H4 (cell line): ENCODE measurements around the gene ASB3. TPM values are rescaled to one million over a fixed set of nuclear protein-coding genes. Genes with fewer than 3 reads are reported as not detected.
A peak's percentile ranks its signal among the peaks of the same experiment; 100 is the strongest.
"Not testable (repeated sequence)": the region's sequence is repeated elsewhere in the genome, so short reads cannot be mapped to it uniquely, and the experiment has no call there.

Source experiments
- DNase-seq: peaks from one replicate; pipeline ENCODE4 v3.0.0-alpha.2; 2015; ENCODE audit warnings: low spot score
- total RNA-seq: library from RNA; depleted of rRNA; stranded (reverse); fragments of >200 nt; shearing (Covaris generic); gene quantifications from 2 replicates; pipeline ENCODE4 v1.2.3, GENCODE V29; 2014; rRNA removed

Gene ASB3
- 24.8 and 27.8 TPM in 2 replicates for total RNA-seq

- DNase-seq: peak; percentile 86
Measured at GRCh38 chr2:53786705-53787613, at the start of gene ASB3, which contains the start of gene ERLEC1. TSS of gene ASB3 (minus strand) at chr2:53786953. CDS start at chr2:53765572, 21,381 bp downstream. TSS of gene ERLEC1 (plus strand) at chr2:53787044. CDS start at chr2:53787211, 167 bp downstream.

GRCh38 chr2:53829980-53830290 lies 43.2 kb upstream of the ASB3 start:
- not testable (repeated sequence) for DNase-seq

- DNase-seq: no peak
Measured at GRCh38 chr2:53829273-53829979, 42.7 kb upstream of the ASB3 start.

GRCh38 chr2:53828331-53828730 lies 41.6 kb upstream of the ASB3 start:
- no peak for DNase-seq

DNA sequence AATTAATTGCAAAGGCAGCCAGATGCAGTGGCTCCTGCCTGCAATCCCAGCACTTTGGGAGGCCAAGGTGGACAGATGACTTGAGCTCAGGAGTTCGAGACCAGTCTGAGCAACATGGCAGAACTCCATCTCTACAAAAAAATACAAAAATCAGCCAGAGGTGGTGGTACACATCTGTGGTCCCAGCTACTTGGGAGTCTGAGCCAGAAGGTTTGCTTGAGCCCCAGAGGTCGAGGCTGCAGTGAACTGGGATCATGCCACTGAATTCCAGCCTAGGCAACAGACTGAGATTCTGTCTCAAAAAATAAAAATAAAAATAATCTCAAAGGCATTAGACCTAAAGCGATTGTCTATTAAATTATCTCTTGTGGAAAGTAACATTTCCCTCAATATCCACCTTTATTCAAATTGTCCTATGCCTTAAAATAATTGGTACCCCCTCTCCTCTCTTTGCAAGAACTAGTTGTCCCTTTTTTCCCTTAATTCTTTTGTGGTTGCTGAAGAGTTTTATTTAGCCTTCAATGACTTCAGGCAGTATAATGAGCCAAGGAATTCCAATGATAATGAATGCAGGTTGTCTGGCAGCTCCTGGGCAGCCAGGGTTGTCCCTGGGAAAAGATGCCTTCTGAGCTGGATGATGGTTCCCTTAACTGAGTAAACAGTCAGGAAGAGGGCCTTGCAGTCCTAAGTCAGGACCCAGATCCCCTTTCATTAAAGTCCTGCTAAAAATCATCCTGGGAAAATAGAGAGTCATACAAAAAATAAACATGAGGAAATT lies 40.8 kb upstream of the ASB3 start:
- no peak for DNase-seq

DNA sequence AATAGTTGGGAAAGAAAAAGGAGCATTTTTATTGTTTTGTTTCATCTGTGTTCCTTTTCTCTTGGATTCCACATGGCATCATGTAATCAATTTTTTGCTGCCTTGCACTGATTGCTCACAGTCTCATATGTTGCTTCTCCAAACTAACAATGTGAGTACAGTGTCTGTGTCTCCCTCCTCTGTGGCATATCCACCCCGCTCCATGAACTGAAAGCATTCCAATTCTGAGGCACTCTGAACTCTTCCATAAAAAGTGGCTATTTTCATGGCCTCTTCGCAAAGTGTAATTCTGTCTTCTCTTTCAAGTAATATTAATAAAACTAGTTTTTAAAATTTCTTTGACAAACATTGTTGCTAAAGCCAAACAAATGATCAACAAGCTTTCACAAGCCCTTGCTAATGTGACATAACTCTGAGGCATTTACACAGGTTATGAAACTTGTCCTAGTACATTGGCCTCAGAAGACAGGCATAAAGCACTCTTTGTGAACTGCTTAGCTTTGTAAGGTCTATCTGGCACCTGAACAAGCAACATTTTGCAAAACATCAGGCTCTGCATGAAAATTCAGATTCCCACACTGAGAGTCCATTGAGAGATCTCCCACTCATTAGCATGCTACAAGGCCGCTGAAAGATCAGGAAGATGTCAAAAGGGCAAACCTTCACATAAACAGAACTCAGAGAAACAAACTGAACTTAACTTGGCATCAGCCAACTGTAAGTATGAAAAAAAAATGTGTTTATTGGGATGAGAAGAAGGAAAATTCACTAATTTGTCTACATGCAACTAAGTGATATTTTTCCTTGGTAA lies 40.0 kb upstream of the ASB3 start:
- no peak for DNase-seq

GRCh38 chr2:53826030-53826410 lies 39.3 kb upstream of the ASB3 start:
- no peak for DNase-seq

DNA sequence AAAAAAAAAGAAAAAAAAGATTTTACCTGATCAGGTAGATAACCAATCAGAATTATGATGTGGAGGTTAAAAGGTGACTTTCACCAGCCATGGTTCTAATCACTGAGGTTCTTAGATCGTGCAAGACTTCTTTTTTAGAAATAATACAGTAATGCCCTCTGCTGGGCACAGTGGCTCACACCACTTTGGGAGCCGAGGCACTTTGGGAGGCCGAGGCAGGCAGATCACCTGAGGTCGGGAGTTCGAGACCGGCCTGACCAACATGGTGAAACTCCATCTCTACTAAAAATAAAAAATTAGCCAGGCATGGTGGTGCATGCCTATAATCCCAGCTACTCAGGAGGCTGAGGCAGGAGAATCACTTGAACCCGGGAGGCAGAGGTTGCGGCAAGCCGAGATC lies 36.9 kb upstream of the ASB3 start:
- not testable (repeated sequence) for DNase-seq

DNA sequence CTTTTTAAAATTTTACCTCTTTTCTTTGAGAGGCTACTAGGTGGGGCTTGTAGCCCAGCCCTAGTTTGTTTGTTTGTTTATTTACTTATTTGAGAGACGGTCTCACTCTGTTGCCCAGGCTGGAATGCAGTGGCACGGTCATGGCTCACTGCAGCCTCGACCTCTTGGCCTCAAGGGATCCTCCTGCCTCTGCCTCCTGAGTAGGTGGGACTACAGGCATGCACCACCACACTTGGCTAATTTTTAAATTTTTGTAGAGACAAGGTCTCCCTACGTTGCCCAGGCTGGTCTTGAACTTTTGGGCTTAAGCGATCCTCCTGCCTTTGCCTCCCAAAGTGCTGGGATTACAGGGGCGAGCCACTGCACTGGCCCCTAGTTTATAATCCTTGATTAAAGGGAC lies 35.1 kb upstream of the ASB3 start:
- DNase-seq: no peak

DNA sequence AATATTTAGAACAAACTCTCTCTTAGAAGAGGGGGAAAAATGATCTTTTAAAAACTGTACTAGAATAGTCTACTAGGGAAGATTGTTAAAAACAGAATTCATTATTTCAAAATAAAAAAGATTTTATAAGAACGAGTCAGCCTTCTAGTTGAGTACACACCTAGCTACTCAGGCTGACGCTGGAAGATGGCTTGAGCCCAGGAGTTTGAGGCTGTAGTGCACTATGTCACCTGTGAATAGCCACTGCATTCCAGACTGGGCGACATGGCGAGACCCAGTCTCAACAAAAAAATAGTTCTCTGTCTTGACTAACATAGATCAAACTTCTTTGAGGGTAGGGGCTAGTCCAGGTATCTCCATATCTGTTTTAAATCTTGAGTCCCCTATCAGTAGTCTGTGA lies 34.0 kb upstream of the ASB3 start:
- no peak for DNase-seq

DNA sequence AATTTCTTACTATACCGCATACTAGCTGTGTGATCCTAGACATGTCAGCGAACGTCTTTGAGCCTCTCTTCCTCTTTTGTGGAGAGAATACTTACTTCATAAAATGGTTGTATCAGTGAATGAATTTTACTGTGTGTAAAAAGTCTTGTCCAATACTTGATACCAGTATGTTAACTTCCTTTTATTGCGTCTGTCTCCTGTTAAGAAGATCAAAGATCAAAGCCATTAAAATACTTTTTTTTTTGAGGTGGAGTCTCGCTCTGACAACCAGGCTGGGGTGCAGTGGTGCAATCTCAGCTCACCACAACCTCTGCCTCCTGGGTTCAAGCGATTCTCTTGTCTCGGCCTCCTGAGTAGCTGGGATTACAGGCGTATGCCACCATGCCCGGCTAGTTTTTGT lies 33.3 kb upstream of the ASB3 start:
- no peak for DNase-seq

DNA sequence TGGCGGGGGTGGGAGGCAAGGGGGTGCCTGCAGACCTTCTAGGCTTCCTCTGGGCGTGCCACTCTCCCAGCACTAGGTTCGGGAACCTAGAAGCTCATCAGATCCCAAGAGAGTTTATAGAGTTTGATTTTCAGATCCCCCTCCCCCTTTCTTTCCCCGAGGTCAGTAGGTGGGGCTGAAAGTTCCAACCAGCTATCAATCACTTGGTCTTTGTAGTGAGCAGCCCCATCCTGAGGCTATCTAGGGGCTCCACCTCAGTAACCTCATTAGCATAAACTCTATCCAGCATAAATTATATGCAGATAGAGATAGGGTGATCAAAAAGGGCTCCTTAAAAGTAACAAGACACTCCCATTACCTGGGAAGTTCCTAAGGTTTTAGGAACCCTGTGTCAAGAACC lies 32.9 kb upstream of the ASB3 start:
- no peak for DNase-seq

- no peak for DNase-seq
Measured at GRCh38 chr2:53818854-53819435, 32.2 kb upstream of the ASB3 start.

DNA sequence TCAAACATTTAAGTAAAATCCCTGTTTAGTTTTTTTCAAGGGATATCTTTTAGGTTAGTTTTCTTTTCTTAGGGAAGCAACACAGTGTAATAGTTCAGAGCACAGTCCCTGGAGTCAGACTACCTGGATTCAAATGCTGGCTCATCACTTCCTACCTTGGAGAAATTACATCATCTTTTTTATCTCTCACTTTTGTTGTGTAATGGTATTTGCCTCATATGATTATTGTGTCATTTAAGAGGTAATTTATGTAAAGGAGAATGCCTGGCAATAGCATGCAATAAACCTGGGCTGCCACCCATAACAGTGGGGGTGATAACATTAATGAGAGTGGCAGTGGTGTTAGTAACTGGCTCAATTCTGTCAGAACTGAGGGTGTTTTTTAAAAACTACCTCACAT lies 26.4 kb upstream of the ASB3 start:
- no peak for DNase-seq

GRCh38 chr2:53811601-53812000 lies 24.8 kb upstream of the ASB3 start:
- DNase-seq: no peak

- no peak for DNase-seq
Measured at GRCh38 chr2:53802617-53803151, 15.9 kb upstream of the ASB3 start.

DNA sequence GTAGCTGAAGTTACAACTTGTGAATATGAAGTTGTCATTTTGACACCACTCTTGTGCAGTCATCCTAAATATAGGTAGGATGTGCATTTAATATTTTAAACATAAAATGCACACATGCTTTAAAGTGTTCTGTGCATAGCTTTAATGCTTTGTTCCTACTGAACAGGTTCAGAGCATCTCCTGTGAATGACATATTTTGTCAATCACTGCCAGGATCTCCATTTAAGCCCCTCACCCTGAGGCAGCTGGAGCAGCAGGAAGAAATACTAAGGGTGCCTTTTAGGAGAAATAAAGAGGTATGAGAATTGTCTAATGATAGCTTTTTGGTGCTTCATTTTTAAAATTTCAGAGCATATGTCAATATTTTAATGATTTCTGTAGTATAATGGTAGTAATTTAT lies 14.8 kb upstream of the ASB3 start:
- no peak for DNase-seq

GRCh38 chr2:53793821-53794220 lies 7.1 kb upstream of the ASB3 start:
- DNase-seq: no peak

DNA sequence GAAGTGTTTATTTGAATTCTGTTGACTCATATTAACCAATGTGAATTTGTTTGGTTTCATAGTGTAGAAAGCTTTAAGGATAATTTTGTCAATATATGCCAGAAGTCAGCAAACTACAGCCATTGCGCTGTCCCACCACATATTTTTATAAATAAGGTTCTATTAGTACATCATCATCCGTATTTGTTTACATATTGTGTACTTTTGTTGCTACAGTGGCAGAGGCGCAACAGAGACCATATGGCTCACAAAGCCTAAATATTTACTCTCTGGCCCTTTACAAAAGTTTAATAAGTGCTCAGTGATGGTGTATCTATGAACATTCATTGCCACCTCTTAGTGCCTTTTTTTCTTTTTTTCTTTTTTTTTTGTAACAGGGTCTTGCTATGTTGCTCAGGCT lies 6.5 kb upstream of the ASB3 start:
- DNase-seq: no peak

DNA sequence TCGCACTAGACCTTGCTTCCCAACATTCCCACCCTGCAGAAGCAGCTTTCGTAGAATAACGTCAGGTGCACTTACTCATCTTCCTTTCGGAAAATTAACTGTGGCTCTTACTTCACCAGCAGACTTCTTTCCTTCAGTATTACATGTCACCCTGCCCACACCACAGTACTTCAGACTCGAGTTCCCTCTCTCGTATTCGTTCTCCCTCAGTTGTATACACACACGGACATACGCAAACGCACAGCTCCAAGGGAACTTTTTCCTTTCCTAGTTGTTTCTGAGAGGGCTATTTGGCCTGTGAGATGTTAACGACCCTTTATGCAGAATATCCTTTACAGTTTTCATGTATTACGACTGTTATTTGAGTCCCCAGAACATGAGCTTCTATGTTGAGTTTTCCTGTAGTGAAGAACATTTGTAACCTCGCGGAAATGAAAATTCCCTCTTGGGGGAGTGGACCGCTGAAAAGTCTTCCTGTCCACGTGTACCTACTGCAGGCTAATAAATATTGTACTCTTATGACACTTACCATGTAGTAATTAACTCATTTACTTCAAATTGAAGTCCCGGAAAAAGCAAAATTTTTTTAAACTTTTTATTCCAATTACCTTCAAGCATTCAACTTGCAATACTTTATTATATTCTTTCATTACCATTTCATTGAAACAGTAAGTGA lies 999 bp upstream of the ASB3 start:
- no peak for DNase-seq
